Measurements from ENCODE around the gene MDN1. TPM values are rescaled to one million over a fixed set of nuclear protein-coding genes. Genes with fewer than 3 reads are reported as not detected.

The MDN1 gene
- polyA plus RNA-seq, 2 of the 4 experiments (the other 2 are of a cell fraction) = 6.4 to 20.5 TPM

DNA sequence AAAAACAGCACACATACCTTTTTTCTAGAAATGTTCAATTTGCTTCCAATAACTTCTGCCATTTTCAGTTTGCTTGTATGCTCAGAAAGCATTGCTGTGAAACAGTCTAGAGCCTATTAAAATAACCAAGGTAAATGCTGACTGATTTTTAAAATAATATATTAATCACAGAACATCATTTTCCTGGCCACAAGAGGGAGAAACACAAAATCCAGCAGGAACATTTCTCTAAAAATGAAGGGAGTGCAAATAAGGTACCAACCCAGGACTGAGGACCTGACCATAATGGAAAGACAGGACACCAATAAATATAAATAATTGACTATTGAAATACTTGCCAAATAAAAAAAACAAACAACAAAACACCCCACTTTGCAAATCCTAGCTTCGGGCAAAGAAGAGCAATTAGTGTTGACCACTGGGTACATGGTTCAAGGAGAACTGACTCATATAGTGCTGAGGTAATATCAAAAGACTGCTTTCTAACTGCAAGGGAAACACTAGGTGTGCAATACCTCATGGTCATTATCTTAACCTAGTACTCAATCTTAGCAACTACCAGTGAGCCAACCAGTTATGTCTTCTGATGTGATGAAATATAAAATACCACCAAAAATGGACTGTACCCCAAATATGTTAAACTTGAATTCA is 42.9 kb downstream of the MDN1 start:
- no peak for FAIRE-seq
- Histone ChIP-seq H3K9me3 (no peaks in the 10 kb centered on the region), H3K4me3 (no peak overlapping the region), H3K4me1 (no peaks in the 10 kb centered on the region), H3K4me2 (no peak overlapping the region), H3K27ac (no peak overlapping the region)
- DNase-seq (ENCODE audit: low read depth in 1 of 2, low spot score in 1 of 2) = no peak
- CTCF ChIA-PET = interaction anchor here (0.6 kb wide), 1 partner anchor 44 kb away, joined by 3 read pairs; no protein-coding TSS in a partner anchor
- TF ChIP-seq FOXS1 (CRISPR knock-in tag; IDR thresholded peaks at IDR 0.05) (no peak), FOSL2 (IDR thresholded peaks at IDR 0.05) (no peak), FOSL2 (CRISPR knock-in tag; IDR thresholded peaks at IDR 0.05) (no peak), RAD21 (conservative IDR thresholded peaks at IDR 0.05 in 1 of 2, IDR thresholded peaks at IDR 0.05 in 1 of 2) (no peak), MYC (IDR thresholded peaks at IDR 0.05; ENCODE audit: borderline replicate concordance, low read length) (no peak), ZFP36 (IDR thresholded peaks at IDR 0.05; ENCODE audit: borderline replicate concordance, partially characterized antibody) (no peak), TP53 (CRISPR knock-in tag; IDR thresholded peaks at IDR 0.05) (no peak), NPAS2 (CRISPR knock-in tag; IDR thresholded peaks at IDR 0.05; ENCODE audit: borderline replicate concordance) (no peak), MAZ (IDR thresholded peaks at IDR 0.05; ENCODE audit: borderline replicate concordance, low read depth, low read length) (no peak), CHD4 (IDR thresholded peaks at IDR 0.05; ENCODE audit: borderline replicate concordance) (no peak), HOXB5 (CRISPR knock-in tag; IDR thresholded peaks at IDR 0.05) (no peak)
- TF ChIP-seq, protein P1, sequence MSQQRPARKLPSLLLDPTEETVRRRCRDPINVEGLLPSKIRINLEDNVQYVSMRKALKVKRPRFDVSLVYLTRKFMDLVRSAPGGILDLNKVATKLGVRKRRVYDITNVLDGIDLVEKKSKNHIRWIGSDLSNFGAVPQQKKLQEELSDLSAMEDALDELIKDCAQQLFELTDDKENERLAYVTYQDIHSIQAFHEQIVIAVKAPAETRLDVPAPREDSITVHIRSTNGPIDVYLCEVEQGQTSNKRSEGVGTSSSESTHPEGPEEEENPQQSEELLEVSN (IDR thresholded peaks at IDR 0.05; ENCODE audit: borderline replicate concordance, low read depth) = no peak
- TF ChIP-seq, protein P2, sequence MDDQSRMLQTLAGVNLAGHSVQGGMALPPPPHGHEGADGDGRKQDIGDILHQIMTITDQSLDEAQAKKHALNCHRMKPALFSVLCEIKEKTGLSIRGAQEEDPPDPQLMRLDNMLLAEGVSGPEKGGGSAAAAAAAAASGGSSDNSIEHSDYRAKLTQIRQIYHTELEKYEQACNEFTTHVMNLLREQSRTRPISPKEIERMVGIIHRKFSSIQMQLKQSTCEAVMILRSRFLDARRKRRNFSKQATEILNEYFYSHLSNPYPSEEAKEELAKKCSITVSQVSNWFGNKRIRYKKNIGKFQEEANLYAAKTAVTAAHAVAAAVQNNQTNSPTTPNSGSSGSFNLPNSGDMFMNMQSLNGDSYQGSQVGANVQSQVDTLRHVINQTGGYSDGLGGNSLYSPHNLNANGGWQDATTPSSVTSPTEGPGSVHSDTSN (IDR thresholded peaks at IDR 0.05) = no peak
- WGBS (ENCODE audit: missing lambda C conversion rate) = 96% methylated on average over 1 of the region's 1 CpG
- POLR2A ChIA-PET = no interaction called here
- ATAC-seq = no peak

- no peak for DNase-seq (ENCODE audit: low read depth in 1 of 2, low spot score in 1 of 2)
- Histone ChIP-seq H3K4me3 (no peak overlapping the region), H3K9me3 (no peaks in the 10 kb centered on the region), H3K4me2 (no peak overlapping the region), H3K4me1 (no peaks in the 10 kb centered on the region), H3K27ac (no peak overlapping the region)
- POLR2A ChIA-PET = no interaction called here
- 96% methylated on average over 1 of the region's 1 CpG for WGBS (ENCODE audit: missing lambda C conversion rate)
- CTCF ChIA-PET = no interaction called here
- TF ChIP-seq KDM1A (IDR thresholded peaks at IDR 0.05; ENCODE audit: low read depth) (no peak), EHMT2 (IDR thresholded peaks at IDR 0.05; ENCODE audit: low read depth) (no peak), JUNB (IDR thresholded peaks at IDR 0.05) (no peak), CHD4 (IDR thresholded peaks at IDR 0.05; ENCODE audit: borderline replicate concordance) (no peak), HOXA7 (CRISPR knock-in tag; IDR thresholded peaks at IDR 0.05) (no peak)
- ATAC-seq = no peak
- FAIRE-seq = no peak
Observed at GRCh38 chr6:89775150-89775549, 44.4 kb downstream of the MDN1 start.

DNA sequence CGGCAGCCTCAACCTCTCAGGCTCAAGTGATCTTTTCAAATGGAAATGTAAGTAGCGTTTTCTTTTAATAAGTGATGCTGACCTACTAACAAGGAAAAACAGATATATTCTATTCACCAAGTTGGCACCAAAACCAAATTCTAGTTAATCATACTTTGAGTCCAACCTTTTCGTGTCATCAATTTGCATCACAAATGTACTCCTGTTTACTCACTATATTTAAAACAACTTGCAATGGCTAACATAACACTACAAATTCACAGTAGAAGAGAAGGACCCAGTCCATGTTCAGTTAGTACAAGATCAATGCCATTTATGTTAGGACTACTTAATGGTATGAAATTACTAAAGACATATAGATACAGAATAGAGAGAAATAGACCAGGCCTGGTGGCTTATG is 50.0 kb downstream of the MDN1 start:
- Histone ChIP-seq H3K27ac (no peak overlapping the region), H3K4me1 (no peaks in the 10 kb centered on the region), H3K9me3 (no peaks in the 10 kb centered on the region), H3K4me3 (no peak overlapping the region), H3K4me2 (no peak overlapping the region)
- WGBS (ENCODE audit: missing lambda C conversion rate) = 95% methylated on average over 3 of the region's 3 CpGs
- FAIRE-seq (no peak), DNase-seq (ENCODE audit: low read depth in 1 of 2, low spot score in 1 of 2) (no peak), ATAC-seq (no peak)
- POLR2A ChIA-PET = no interaction called here
- CTCF ChIA-PET = no interaction called here
- no peak for TF ChIP-seq JUNB (IDR thresholded peaks at IDR 0.05)
- TF ChIP-seq SMC3 (IDR thresholded peaks at IDR 0.05) = no peak
- TF ChIP-seq, protein P3, sequence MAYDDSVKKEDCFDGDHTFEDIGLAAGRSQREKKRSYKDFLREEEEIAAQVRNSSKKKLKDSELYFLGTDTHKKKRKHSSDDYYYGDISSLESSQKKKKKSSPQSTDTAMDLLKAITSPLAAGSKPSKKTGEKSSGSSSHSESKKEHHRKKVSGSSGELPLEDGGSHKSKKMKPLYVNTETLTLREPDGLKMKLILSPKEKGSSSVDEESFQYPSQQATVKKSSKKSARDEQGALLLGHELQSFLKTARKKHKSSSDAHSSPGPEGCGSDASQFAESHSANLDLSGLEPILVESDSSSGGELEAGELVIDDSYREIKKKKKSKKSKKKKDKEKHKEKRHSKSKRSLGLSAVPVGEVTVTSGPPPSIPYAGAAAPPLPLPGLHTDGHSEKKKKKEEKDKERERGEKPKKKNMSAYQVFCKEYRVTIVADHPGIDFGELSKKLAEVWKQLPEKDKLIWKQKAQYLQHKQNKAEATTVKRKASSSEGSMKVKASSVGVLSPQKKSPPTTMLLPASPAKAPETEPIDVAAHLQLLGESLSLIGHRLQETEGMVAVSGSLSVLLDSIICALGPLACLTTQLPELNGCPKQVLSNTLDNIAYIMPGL (CRISPR knock-in tag; IDR thresholded peaks at IDR 0.05; ENCODE audit: borderline replicate concordance) = no peak
- no peak for TF ChIP-seq CHD4 (IDR thresholded peaks at IDR 0.05; ENCODE audit: borderline replicate concordance)
- no peak for TF ChIP-seq ZNF302 (CRISPR knock-in tag; IDR thresholded peaks at IDR 0.05)
- TF ChIP-seq, protein P4, sequence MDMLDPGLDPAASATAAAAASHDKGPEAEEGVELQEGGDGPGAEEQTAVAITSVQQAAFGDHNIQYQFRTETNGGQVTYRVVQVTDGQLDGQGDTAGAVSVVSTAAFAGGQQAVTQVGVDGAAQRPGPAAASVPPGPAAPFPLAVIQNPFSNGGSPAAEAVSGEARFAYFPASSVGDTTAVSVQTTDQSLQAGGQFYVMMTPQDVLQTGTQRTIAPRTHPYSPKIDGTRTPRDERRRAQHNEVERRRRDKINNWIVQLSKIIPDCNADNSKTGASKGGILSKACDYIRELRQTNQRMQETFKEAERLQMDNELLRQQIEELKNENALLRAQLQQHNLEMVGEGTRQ (IDR thresholded peaks at IDR 0.05) = no peak
- TF ChIP-seq EP300 (IDR thresholded peaks at IDR 0.05) = no peak
- TF ChIP-seq, protein P5, sequence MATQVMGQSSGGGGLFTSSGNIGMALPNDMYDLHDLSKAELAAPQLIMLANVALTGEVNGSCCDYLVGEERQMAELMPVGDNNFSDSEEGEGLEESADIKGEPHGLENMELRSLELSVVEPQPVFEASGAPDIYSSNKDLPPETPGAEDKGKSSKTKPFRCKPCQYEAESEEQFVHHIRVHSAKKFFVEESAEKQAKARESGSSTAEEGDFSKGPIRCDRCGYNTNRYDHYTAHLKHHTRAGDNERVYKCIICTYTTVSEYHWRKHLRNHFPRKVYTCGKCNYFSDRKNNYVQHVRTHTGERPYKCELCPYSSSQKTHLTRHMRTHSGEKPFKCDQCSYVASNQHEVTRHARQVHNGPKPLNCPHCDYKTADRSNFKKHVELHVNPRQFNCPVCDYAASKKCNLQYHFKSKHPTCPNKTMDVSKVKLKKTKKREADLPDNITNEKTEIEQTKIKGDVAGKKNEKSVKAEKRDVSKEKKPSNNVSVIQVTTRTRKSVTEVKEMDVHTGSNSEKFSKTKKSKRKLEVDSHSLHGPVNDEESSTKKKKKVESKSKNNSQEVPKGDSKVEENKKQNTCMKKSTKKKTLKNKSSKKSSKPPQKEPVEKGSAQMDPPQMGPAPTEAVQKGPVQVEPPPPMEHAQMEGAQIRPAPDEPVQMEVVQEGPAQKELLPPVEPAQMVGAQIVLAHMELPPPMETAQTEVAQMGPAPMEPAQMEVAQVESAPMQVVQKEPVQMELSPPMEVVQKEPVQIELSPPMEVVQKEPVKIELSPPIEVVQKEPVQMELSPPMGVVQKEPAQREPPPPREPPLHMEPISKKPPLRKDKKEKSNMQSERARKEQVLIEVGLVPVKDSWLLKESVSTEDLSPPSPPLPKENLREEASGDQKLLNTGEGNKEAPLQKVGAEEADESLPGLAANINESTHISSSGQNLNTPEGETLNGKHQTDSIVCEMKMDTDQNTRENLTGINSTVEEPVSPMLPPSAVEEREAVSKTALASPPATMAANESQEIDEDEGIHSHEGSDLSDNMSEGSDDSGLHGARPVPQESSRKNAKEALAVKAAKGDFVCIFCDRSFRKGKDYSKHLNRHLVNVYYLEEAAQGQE (IDR thresholded peaks at IDR 0.05) = no peak
- TF ChIP-seq CBX8 (IDR thresholded peaks at IDR 0.05) = no peak
- no peak for TF ChIP-seq SREBF2 (IDR thresholded peaks at IDR 0.05)
- no peak for TF ChIP-seq BHLHE40 (IDR thresholded peaks at IDR 0.05; ENCODE audit: low read depth, low read length)
- no peak for TF ChIP-seq MAZ (IDR thresholded peaks at IDR 0.05; ENCODE audit: borderline replicate concordance, low read depth, low read length)
- no peak for TF ChIP-seq EHF (CRISPR knock-in tag; IDR thresholded peaks at IDR 0.05)

Data from A549 (cell line).